HG02938 (cell line): ENCODE results near the gene TFAP2E.
"Not testable (repeated sequence)": the region's sequence is repeated elsewhere in the genome, so short reads cannot be mapped to it uniquely, and the experiment has no call there.

Source experiments
- ATAC-seq: cut with Tn5 transposase; IDR thresholded peaks from one replicate; pipeline ENCODE4 v1.9.1; 2021; ENCODE audit warnings: mild to moderate bottlenecking, moderate library complexity; ENCODE audit not compliant: unreplicated experiment

TFAP2E gene

DNA sequence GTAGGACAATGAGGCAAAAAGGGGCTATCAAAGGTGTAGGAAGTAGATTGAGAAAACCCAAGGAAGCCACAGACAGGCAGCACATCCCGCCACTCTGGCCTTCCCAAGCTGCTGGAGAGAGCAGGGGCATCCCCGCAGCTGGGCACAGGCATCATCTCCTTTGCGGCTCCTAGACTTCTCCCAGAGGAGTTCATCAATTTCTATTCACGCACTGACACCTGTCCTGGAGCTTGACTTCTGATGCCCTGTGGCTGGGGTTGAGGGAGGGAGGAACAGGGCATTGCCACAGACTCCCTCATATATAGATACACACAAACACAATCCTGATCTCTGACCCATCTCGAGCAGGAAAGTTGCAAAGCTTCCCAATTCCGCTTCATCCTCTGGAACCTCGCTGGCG, 1.9 kb upstream of the TFAP2E start:
- ATAC-seq: no peak

DNA sequence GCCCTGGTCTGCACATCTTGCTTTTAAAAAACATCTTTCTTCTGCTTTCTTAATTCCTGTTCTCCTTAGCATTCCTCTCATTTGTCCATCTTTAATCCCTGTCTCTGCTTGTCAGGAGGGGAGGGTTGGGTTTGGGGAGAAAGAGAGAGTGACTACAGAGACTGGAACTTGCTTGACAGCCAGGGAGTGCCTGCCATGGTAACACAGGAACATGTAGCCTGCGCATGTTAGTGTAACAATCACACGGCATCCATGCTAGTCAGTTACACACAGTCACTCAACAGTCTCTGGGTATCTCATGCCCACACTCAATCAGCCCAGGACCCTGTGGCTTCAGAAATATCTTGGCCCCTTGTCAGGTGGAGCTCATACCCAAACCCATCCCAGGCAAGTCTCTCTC, 818 bp upstream of the TFAP2E start:
- no peak for ATAC-seq

DNA sequence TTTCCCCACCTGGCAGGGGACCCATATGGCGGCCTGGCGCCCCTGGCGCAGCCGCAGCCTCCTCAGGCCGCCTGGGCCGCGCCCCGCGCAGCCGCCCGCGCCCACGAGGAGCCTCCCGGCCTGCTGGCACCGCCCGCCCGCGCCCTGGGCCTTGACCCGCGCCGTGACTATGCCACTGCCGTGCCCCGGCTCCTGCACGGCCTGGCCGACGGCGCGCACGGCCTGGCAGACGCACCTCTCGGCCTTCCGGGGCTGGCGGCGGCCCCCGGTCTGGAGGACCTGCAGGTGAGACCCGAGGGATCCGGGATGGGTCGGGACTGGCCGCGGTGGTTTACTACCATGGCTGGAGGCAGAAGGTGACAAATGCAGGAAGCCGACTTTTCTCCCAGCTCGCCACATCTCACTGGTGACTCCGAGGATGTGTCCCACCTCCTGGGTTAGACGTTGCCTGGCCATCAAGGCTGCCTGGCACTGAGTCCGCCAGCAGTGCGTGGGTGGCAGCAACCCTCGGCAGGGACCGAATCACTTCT, 1.1 kb downstream of the TFAP2E start:
- ATAC-seq: no peak

DNA sequence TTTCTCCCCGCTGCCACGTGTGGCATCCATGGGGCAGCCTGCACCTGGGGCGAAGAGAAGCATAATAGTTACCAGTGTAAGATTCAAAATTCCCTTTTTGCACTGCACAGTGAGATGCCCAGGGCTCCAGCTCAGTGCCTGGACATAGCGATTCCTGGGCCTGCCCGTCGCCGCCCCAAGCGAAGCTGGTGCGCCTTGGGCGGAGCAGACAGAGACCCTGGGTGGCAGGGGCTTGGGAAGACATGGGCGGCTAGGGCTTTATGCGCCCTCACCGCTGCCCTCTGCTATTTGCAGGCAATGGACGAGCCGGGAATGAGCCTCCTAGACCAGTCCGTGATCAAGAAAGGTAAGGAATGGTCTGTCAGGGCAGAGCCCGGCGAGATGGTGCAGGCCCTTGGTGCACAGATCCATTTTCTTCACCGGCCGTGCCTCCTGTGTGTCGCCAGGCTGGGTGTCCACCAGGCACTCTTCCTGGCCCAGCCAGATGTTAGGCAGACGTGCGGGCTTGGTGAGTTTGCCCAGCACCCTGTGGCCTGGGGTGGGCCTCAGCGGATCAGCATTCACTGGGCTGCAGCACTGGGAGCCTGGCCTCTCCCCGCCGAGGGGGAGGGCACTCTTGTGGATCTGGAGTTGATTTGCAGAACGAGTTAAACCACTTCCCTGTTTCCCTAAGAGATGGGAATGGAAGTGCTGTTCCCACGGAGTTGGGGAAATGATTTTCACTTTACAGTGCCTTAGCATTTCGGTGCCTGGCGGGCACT, 1.7 kb downstream of the TFAP2E start:
- ATAC-seq: no peak

DNA sequence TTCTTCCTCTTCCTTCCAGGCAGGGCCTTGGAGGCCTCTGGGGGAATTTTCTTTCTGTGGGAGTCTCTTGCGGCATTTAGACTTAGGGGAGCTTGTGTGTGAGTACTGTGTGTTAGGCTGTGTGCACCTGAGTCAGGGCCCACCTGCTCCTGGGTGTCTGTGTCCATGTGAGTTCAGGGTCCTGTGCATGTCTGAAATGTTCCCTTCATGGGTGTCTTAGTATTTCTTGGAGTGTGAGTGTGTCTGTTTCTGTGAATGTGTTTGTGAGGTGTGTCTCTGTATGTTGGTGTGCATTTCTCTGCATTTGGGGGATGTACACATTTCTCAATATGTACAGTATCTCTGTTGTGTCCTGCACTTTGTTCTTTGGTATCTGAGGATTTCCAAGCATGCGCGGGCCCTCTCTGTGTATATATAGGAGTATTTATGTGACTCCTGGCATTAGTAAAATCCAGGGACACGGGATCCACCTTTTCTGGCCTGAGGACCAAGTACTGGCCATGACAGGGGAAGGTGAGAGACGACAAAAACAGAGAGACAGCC, 2.4 kb downstream of the TFAP2E start:
- no peak for ATAC-seq

DNA sequence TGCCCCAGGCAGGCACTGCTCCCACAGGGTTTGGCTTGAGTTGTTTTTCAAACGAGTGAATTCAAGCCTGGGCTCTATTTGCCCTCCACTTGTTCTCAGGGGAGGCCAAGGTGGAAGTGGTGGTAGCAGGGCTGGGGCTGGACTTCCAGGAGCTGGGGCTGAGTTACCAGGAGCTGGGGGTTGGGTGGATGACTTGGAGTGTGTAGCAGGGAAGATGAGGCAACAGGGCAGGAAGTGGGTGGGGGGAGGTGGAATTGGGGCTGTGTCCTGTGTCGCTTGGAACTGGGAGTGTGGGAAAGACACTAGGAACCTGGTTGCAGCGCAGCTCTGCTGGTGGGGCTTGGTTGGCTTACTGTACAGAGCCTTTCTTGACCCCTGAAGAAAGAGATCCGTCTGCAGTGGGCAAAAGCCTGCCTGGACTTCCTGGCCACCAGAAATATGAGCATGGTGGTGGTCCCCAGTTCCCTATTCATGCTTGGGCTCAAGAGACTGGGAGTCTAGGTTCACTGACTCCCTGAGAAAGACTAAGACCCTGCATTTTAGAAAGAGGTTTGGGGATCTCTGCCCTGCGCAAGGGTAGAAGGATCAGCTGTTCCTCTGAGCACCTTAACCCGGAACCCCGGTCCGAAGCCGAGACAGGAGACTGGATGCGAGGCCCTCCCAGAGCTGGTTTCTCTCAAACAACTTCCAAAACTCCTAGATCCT, 3.1 kb downstream of the TFAP2E start:
- ATAC-seq: no peak

DNA sequence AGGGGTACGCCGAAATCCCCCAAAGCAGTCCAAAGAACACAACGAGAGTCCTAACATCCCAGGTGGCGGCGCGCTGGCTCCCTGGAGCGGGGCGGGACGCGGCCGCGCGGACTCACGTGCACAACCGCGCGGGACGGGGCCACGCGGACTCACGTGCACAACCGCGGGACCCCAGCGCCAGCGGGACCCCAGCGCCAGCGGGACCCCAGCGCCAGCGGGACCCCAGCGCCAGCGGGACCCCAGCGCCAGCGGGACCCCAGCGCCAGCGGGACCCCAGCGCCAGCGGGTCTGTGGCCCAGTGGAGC, 3.6 kb downstream of the TFAP2E start:
- not testable (repeated sequence) for ATAC-seq

DNA sequence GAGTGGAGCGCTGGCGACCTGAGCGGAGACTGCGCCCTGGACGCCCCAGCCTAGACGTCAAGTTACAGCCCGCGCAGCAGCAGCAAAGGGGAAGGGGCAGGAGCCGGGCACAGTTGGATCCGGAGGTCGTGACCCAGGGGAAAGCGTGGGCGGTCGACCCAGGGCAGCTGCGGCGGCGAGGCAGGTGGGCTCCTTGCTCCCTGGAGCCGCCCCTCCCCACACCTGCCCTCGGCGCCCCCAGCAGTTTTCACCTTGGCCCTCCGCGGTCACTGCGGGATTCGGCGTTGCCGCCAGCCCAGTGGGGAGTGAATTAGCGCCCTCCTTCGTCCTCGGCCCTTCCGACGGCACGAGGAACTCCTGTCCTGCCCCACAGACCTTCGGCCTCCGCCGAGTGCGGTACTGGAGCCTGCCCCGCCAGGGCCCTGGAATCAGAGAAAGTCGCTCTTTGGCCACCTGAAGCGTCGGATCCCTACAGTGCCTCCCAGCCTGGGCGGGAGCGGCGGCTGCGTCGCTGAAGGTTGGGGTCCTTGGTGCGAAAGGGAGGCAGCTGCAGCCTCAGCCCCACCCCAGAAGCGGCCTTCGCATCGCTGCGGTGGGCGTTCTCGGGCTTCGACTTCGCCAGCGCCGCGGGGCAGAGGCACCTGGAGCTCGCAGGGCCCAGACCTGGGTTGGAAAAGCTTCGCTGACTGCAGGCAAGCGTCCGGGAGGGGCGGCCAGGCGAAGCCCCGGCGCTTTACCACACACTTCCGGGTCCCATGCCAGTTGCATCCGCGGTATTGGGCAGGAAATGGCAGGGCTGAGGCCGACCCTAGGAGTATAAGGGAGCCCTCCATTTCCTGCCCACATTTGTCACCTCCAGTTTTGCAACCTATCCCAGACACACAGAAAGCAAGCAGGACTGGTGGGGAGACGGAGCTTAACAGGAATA, 4.2 kb downstream of the TFAP2E start:
- no peak for ATAC-seq

DNA sequence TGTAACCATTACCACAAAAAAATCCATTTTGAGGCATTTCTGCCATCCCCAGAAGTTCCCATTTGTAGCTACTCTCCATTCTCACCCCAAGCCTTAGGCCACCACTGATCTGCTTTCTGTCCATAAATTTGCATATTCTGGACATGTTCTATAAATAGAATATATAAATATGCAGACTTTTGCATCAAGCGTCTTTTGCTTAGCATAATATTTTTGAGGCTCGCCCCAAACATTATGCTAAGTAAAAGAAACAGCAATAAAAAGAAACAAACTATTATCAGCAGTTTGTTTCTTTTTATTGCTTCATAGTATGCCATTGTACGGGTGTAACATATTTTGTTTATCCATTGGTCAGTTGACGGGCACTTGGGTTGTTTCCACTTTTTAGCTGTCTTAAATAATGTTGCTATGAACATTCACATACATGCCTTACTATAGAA, 7.9 kb downstream of the TFAP2E start:
- no peak for ATAC-seq

DNA sequence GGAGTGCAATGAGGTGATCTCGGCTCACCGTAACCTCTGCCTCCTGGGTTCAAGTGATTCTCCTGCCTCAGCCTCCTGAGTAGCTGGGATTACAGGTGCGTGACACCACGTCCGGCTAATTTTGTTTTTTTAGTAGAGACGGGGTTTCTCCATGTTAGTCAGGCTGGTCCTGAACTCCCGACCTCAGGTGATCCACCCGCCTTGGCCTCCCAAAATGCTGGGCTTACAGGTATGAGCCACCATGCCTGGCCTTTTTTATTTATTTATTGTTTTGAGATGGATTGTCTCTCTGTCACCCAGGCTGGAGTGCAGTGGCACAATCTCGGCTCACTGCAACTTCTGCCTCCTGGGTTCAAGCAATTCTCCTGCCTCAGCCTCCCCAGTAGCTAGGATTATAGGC, 8.5 kb downstream of the TFAP2E start:
- not testable (repeated sequence) for ATAC-seq

DNA sequence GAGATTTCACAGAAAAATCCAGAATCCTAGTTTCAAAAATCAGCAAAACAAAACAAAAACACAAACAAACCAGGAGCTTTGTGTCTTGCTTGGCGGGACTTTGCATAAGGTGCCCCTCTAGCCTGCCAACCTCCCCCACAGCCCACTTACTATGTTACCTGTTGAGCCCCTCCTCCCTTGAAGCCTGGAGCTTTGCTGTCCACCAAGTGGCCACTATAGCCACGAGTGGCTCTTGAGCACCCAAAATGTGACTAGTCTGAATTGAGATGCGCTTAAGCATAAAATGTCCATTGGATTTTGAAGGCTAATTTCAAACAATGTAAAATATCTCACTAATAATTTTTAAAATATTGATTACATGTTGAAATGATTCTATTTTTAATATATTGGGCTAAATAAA, 12.2 kb downstream of the TFAP2E start:
- ATAC-seq: no peak

DNA sequence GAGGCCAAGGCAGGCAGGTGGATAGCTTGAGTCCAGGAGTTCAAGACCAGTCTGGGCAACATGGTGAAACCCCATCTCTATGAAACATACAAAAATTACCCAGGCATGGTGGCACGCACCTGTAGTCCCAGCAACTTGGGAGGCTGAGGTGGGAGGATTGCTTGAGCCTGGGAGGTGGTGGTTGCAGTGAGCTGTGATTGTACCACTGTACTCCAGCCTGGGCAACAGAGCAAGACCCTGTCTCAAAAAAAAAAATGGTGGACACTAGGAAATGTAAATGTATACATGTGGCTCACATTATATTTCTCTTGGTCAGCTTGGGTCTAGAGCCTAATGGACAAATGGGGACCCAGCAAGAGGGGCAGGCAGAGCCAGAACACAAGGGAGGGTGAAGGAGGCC, 12.7 kb downstream of the TFAP2E start:
- not testable (repeated sequence) for ATAC-seq

DNA sequence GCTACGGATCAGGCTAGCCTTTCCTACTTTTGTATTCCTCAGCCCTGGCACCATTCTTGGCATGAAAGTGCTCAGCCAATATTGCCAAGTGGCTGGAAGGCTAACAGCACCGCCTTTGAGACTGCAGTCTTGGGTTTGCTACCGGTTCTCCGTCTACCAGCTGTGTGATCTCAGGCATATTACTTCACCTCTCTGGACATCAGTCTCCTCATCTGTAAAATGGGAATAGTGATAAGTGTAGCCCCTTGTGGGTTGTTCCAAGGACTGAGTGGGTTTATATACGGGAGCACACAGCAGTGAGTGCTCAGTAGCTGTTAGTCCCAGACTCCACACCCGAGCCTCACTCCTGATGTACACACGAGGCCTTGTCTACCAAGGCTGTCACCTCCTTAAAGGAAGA, 13.7 kb downstream of the TFAP2E start:
- ATAC-seq: no peak

DNA sequence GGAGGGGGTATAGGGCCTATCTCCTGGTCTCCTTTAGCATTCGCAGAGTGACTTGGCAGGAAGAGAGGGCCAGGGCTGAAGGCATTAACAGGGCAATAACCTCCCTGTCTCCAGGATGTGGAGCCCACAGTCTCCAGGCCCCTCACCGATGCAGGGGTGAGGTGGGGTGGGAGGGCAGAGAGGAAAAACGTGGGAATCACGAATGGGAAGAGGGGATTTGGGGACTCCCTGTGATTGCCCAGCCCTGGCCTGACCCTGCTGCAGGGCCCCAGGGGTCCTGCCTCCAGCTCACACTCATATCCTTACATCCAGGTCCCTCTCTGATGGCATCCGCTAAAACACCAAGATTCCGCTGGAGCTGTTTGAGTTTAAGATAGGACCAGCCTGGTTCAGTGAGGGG, 14.6 kb downstream of the TFAP2E start:
- no peak for ATAC-seq

DNA sequence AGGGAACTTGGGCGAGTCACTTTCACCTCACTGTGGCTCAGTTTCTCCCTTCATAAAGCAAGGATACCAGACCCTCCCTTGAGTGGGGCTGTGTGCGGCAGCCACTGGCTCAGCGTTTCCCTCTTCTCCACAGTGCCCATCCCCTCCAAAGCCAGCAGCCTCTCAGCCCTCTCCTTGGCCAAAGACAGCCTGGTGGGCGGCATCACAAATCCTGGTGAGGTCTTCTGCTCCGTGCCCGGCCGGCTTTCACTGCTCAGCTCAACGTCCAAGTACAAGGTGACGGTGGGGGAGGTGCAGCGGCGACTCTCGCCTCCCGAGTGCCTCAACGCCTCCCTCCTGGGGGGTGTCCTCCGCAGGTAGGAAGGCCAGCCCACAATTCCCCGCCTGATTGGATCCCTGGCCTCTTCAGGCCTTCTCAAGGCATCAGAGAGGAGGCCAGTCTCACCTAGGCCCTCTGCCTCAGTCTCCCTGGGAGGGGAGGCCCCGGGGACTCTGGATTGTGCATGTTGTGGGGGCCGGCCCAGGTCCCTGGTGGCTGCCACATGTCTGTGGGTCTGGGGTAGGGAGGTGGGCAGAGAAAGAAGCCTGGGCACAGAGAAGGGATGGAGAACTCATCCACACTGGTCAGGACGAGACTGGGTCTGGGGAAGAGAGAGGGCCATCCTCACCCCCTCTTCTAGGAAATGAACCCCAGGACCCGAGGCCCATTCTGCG, 15.2 kb downstream of the TFAP2E start:
- no peak for ATAC-seq

DNA sequence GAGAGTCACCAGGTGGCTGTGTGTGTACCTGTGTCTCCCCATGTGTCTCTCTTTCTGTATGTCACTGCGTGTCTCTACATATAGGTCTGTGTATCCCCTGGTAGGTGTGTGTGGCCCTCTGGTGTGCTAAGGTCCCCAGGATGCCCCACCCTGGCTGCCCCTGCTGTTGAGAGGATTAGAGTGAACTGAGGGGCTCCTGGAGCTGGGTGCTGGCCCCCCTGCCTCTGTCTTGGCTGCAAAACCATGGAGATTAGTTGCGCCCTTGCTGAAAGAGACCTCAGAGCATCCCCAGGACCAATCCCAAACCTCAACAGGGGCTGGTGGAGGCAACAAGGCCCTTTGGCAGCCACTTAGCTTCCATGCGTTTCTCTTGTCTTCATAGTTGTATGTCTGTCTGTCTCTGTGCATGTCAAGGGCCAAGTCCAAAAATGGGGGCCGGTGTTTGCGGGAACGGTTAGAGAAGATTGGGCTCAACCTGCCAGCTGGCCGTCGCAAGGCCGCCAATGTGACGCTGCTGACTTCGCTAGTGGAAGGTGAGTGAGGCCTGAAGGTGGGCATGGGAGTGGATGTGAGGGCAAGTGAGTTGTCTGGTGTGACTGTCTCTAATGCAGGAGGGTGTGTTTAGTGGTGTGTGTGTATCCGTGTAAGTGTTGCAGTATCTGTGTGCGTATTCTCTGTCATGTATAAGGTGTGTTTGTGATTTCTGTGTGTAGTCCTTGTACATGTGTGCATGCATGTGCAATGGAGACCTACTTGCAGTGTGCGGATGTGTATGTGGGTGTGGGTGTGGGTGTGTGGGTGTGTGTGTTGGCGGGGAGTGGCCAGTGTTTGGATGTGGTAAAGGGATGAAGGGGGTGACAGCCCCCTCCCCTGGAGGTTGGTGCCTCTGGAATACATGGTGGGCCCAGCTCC, 16.7 kb downstream of the TFAP2E start:
- ATAC-seq: no peak

DNA sequence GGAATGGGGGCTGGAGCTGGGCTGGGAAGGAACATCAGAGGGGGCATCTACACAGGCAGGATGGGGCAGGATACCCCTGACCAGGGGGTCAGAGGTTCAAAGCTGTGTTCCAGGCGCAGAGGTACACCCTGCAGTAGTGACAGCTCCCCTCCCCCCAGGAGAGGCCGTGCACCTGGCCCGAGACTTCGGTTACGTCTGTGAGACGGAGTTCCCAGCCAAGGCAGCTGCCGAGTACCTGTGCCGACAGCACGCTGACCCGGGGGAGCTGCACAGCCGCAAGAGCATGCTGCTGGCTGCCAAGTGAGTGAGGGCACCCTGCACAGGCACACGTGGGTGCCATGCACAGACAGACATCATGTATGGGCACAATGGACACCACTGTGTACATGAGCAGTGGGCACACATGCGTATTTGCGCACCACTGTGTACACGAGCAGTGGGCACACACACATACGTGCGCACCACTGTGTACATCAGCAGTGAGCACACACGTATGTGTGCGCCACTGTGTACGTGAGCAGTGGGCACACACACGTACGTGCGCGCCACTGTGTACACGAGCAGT, 17.4 kb downstream of the TFAP2E start:
- ATAC-seq: no peak

DNA sequence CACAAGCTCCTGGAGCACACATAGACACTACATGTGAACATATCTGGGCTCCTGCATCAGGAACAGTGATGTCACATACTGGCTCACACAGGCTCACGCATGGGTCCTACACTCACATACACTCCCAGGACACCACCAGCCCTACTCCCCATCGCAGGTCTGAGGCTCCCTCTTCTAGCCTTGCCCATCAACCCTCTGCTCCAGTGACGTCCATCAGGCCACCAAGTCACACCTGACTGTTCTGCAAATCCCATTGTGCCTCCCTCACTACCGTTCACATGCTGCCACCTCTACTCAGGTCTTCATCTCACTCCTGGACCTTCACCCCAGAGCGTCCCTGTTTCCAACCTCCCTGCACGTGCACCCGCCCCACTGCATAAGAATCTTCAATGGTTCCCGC, 18.1 kb downstream of the TFAP2E start:
- ATAC-seq: no peak
